Measurements from ENCODE around the gene PDZD7.

Gene PDZD7

GRCh38 chr10:101021239-101021638, 9.7 kb downstream of the PDZD7 start:
- Histone ChIP-seq H3K9me3 (ENCODE audit: control insufficient read depth, insufficient read depth, low read depth, low read length) (no peaks in the 10 kb centered on the region), H3K4me3 (ENCODE audit: low read depth, low read length) (no peak overlapping the region), H3K4me1 (ENCODE audit: control insufficient read depth, insufficient read depth, low read length) (no peaks in the 10 kb centered on the region; the same call in 1 of the 2 replicates), H3K27ac (ENCODE audit: extremely low read depth, low read depth, low read length) (no peak overlapping the region), H3K36me3 (ENCODE audit: control insufficient read depth in 2 of 2, insufficient read depth in 1 of 2, low read length in 2 of 2) (no peaks in the 10 kb centered on the region)
- CTCF ChIA-PET: no interaction called here
- POLR2A ChIA-PET: no interaction called here
- no peak for TF ChIP-seq ZSCAN30 (tag by site-specific recombination; IDR thresholded peaks at IDR 0.05)
- no peak for TF ChIP-seq ZNF585B (tag by site-specific recombination; IDR thresholded peaks at IDR 0.05)
- no peak for TF ChIP-seq ZNF561 (tag by site-specific recombination; IDR thresholded peaks at IDR 0.05; ENCODE audit: borderline replicate concordance)
- no peak for TF ChIP-seq ZNF747 (tag by site-specific recombination; IDR thresholded peaks at IDR 0.05)
- TF ChIP-seq ZFP41 (tag by site-specific recombination; IDR thresholded peaks at IDR 0.05; ENCODE audit: borderline replicate concordance): no peak
- no peak for TF ChIP-seq ZBTB49 (tag by site-specific recombination; IDR thresholded peaks at IDR 0.05; ENCODE audit: low read depth)
- TF ChIP-seq SALL2 (tag by site-specific recombination; IDR thresholded peaks at IDR 0.05; ENCODE audit: borderline replicate concordance): no peak
- TF ChIP-seq ZNF148 (tag by site-specific recombination; IDR thresholded peaks at IDR 0.05; ENCODE audit: borderline replicate concordance): no peak
- TF ChIP-seq RBAK (tag by site-specific recombination; IDR thresholded peaks at IDR 0.05): no peak
- no peak for TF ChIP-seq ZNF335 (tag by site-specific recombination; conservative IDR thresholded peaks at IDR 0.05)
- no peak for TF ChIP-seq ZNF174 (tag by site-specific recombination; IDR thresholded peaks at IDR 0.05)
- TF ChIP-seq ZBTB21 (tag by site-specific recombination; IDR thresholded peaks at IDR 0.05): no peak
- TF ChIP-seq AEBP2 (tag by site-specific recombination; IDR thresholded peaks at IDR 0.05; ENCODE audit: borderline replicate concordance): no peak

GRCh38 chr10:101020427-101021075, 10.4 kb downstream of the PDZD7 start:
- CTCF ChIA-PET: interaction anchor here (0.6 to 7.2 kb wide), 6 partner anchors 9 to 122 kb away, joined by 3 to 274 read pairs (median 36); partner anchors contain the start of genes KAZALD1, LZTS2, MRPL43 and PDZD7
- no peaks in the 10 kb centered on the region for H3K9me3 ChIP-seq (ENCODE audit: control insufficient read depth, insufficient read depth, low read depth, low read length)
- POLR2A ChIA-PET: no interaction called here
- H3K27ac ChIP-seq (ENCODE audit: extremely low read depth, low read depth, low read length): no peak overlapping the region
- H3K36me3 ChIP-seq (ENCODE audit: control insufficient read depth in 2 of 2, insufficient read depth in 1 of 2, low read length in 2 of 2): no peaks in the 10 kb centered on the region
- no peak overlapping the region for H3K4me3 ChIP-seq (ENCODE audit: low read depth, low read length)
- no peaks in the 10 kb centered on the region; the same call in 1 of the 2 replicates for H3K4me1 ChIP-seq (ENCODE audit: control insufficient read depth, insufficient read depth, low read length)
- TF ChIP-seq GLI4 (tag by site-specific recombination; IDR thresholded peaks at IDR 0.05) (no peak), OVOL3 (tag by site-specific recombination; IDR thresholded peaks at IDR 0.05) (no peak), ZNF350 (tag by site-specific recombination; IDR thresholded peaks at IDR 0.05) (no peak), ZNF112 (tag by site-specific recombination; IDR thresholded peaks at IDR 0.05) (no peak), ZNF580 (tag by site-specific recombination; IDR thresholded peaks at IDR 0.05) (no peak), KLF7 (tag by site-specific recombination; IDR thresholded peaks at IDR 0.05; ENCODE audit: borderline replicate concordance) (no peak), ZNF518A (tag by site-specific recombination; conservative IDR thresholded peaks at IDR 0.05; ENCODE audit: low read depth) (no peak), AEBP2 (tag by site-specific recombination; IDR thresholded peaks at IDR 0.05; ENCODE audit: borderline replicate concordance) (no peak)
